ENCODE data around the gene CDKN1A.
"Not testable (repeated sequence)": the region's sequence is repeated elsewhere in the genome, so short reads cannot be mapped to it uniquely, and the experiment has no call there.

CDKN1A gene

DNA sequence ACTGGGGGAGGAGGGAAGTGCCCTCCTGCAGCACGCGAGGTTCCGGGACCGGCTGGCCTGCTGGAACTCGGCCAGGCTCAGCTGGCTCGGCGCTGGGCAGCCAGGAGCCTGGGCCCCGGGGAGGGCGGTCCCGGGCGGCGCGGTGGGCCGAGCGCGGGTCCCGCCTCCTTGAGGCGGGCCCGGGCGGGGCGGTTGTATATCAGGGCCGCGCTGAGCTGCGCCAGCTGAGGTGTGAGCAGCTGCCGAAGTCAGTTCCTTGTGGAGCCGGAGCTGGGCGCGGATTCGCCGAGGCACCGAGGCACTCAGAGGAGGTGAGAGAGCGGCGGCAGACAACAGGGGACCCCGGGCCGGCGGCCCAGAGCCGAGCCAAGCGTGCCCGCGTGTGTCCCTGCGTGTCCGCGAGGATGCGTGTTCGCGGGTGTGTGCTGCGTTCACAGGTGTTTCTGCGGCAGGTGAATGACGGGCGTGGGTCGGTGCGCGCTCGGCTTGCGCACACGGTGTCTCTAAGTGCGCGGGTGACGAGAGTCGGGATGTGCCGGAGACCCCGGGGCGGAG, at the start of gene CDKN1A:
Gene CDKN1A, plus strand, starts transcription at position 227 of the 555 bp plus-strand sequence. CDS start 5,388 bp downstream, outside the sequence.
- peak; percentile 84 for DNase-seq

DNA sequence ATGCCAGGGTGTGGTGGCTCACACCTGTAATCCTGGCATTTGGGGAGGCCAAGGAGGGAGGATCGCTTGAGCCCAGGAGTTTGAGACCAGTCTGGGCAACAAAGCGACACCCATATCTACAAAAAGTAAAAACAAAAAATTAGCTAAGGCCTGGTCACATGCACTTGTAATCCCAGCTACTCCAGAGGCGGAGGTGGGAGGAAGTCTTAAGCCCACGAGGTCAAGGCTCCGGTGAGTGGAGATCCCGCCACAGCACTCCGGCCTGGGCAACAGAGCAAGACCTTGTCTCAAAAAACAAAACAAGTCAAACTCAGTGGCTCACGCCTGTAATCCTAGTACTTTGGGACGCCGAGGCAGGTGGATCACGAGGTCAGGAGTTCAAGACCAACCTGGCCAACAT, 48.7 kb upstream of the CDKN1A start:
- DNase-seq, result no peak

DNA sequence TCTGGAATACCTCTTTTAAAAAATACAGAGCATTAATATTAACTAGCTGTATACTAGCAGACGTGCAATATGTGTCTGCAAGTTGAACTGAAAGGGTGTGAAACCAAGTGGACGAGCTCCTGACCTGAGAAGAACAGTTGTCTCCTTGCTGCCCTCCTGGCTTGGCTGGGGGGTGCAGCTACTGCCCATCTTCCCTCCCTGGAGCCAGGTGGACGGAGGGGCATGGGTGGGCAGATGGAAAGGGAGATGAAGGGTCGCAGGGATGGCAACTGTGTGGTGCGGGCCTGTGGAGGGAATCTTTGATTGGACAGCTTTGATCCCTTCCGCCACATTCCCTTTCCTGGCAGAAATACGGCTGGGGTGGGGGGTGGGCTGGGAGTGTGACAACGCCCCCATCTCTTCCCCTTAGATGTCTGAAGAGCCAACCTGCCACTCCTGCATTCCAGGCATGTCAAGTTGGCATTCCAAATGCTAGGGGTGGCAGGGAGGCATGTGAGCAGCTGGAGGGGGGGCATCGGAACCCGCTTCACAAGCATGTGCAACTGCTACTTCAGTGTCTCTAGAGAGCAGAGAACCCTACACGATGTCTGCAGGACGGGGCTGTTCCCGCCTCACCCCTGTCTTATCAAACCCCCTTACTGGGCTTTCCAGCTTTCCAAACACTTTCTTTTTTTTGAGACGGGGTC, 47.0 kb upstream of the CDKN1A start:
- DNase-seq, result no peak

- DNase-seq, result no peak
These were observed 45.1 kb upstream of the CDKN1A start for GRCh38 chr6:36633370-36633769.

GRCh38 chr6:36633915-36634314, 44.6 kb upstream of the CDKN1A start:
- DNase-seq, result peak; percentile 47

DNA sequence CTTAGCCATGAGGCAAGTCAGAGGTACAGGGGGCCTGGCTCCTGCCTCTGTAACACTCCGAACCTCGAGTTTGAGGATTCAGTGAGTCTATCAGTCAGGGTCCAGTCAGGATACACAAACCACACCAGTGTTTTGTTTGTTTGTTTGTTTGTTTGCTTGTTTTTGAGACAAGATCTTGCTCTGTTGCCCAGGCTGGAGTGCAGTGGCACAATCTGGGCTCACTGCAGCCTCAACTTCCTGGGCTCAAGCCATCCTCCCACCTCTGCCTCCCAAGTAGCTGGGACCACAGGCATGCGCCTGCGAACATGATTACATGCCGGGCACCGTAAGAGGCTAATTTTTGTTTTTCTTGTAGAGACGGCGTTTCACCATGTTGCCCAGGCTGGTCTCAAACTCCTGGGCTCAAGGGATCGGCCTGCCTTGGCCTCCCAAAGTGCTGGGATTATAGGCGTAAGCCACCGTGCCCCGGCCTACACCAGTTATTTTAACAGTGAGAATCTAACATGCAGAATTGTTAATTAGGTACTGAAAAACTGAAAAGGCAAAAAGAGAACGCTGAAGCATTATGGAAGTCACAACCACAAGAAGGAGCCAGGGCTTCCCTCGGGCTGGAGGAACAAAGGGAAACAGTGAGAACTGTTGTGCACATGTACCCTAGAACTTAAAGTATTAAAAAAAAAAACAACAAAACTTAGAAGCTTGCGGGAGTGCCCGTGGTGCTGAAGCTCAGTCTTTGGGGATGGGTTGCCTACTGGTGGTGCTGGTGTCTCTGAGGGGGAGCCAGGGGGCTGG, 44.0 kb upstream of the CDKN1A start:
- no peak for DNase-seq

GRCh38 chr6:36636283-36636682, 42.2 kb upstream of the CDKN1A start:
- no peak for DNase-seq

DNA sequence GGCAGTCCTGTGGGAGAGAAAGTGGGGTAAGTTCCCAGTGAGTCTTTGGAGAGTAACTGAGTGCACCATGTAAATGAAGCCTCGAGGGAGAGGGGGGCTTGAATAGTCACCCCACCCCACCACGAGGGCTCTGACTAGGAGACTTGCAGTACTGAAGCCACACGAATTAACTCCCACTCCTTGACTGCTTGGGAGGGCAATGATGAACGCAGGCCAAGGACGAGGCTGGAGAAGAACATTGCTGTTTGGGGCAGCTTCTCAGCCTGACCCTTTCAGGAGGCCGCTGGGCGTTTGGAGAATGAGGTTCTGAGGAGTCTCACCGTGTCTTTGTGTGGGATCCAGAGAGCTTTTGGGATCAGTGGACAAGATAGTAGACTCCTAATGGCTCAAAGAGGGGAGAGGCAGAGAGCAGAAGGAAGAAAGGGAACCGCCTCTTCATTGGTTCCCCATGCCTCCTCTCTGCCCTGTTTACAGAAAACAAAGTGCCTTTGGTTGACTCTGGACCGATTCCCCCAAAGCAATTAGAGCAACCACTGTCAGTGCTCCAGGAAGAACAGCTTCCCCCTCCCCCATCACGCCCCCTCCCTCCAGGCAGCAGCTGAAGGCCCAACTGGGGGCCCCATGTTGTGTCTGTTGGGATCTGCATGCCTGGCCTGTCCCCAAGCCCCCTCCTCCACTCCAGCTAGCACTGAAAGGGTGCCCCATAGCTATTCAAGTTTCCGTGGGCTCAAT, 41.7 kb upstream of the CDKN1A start:
- DNase-seq, result no peak

DNA sequence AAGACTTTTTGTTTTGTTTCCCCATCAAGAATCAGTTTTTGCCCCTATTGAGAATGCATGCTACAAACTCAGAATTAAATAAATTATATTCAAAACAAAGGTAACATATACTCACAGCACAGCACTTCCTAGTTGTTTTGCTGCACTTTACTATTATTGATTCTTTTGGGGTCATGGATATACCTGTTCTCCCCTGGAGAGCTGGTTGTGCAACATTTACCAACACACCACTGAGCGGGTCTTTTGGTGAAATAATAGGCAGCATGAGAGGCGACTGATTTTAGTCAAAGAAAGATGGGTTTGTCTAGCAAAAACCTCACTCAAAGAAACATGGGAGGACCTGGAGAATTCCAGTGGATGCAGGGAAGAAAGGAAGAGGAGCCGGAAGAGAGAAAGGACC, 39.9 kb upstream of the CDKN1A start:
- no peak for DNase-seq

DNA sequence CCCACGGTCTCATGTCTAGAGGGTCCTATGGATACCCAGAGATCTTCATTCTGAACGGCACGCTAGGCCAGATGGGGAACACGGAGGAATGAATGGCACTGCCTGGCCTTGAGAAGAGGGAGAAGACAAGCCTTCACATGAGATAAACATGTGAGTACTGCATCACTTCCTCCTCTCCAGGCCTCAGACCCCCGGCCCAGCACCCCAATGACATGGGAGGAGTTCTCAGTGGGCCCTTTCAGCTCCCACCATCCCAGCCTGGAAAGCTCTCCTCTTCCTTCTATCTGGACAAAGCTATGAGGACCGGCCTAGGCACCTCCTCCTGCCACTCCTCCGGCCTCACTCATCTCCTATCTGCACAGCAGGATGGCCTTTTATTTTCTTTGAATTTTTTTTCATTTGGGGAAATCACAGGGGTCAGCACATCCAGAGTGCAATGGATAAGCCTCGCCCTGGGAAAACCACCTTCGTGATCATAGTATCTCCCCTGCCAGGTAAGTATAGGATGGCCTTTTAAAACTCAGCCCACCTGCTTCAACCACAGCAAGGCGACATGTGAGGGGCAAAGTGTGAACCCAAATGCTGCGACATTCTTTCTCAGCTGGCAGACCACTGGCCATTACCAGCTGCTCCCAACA, 39.2 kb upstream of the CDKN1A start:
- DNase-seq, result no peak

DNA sequence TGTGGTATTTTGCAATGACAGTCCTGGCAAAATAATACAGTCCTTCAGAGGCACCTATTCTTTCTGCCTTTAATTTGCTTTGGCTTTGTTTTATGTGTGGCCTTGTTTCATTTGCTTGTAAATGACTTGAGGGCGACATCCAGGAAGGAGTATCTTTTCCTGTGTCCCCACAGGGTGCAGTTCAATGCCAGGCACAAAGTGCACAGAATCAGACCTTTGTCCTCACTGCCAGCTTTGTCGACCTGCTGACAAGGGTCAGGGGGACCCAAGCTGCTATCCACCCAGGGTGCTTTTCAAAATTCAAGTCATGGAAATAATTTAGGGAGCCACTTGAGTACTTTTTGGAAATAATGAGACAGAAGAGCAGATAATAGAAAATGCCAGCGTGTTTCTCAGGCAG, 37.0 kb upstream of the CDKN1A start:
- DNase-seq, result no peak

DNA sequence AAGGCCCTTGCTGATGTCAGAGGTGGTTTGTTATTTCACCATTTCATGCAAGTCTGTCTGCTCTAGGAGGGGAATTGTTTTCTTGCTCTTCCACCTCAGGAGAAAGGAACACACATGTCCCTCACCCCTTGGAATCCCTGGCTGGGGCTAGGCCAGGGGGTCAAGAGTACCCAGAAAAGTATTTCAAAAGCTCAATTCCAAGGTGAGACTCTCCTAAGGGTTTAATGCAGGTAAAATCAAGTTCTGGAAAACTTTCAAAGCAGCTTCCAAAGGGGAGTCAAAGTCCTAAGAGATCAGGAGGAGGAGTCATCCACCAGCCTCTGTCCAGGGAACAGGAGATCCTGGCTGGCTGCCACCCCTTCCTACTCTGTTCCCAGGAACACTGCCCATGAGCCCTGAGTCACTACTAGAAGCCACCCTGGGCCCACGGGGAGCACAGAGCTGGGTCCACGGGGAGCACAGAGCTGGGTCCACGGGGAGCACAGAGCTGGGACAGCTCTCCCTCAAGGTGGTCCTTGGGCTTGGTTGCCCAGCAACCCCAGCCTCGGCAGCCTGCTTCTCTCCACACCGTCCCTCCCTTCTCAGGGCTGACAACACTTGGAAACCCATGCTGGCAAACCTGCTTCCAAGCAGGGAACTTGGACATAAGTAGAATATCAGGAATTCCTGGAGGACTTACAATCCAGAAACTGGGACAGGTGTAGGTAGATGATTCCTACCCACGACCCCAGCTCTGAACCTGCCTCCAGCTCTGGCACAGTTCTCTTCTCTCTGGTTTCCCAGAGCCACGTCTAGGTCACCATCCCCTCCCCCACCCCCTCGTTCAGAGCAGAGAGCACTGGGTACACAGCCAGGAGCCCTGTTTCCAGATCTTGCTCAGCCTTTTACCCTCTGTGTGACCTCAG, 35.3 kb upstream of the CDKN1A start:
- DNase-seq, result no peak

- no peak for DNase-seq
These were observed 34.5 kb upstream of the CDKN1A start for GRCh38 chr6:36643977-36644376.

DNA sequence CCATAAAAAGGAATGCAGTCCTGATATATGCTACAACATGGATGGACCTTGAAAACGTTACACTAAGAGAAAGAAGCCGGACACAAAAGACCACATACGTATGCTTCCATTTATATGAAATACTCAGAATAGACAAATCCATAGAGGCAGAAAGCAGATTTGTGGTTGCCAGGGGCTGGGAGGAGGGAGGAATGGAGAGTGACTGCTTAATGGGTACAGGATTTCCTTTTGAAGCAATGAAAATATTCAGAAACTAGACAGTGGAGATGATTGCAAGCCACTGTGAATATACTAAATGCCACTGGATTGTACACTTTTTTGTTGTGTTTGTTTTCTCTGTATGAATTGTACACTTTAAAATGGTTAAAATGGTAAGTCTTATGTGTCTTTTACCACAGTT, 29.4 kb upstream of the CDKN1A start:
- no peak for DNase-seq

- no peak for DNase-seq
These were observed 28.6 kb upstream of the CDKN1A start for GRCh38 chr6:36649701-36650484.

- DNase-seq, result no peak
These were observed 27.6 kb upstream of the CDKN1A start for GRCh38 chr6:36650848-36651478.

DNA sequence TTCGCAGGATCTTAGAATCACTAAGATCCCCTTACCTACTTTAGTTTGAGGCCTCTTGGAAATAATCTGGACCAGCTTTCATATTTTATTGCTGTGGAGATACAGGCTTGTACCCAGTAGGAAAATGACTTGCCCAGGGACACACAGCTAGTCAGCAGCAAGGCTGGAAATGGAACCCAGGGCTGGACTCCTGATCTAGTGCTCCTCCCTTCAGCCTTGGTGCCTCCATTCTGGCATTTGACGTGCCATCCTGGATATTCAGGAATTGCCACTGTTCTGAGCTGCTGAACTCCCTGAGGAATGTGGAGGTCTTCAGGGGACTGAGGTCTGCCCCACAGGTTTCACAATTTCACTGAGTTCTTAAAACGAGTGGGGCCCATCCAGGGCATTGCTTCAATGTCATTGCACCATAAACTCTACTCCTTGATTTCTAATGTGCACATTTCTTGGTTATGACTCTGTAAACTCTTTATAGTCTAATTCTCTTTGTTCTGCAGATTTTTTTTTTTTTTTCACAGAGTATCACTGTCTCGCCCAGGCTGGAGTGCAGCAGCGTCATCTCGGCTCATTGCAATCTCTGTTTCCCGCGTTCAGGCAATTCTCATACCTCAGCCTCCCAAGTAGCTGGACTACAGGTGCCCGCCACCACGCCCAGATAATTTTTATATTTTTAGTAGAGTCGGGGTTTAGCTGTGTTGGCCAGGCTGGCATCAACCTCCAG, 26.7 kb upstream of the CDKN1A start:
- DNase-seq, result no peak

GRCh38 chr6:36654469-36654868, 24.0 kb upstream of the CDKN1A start:
- not testable (repeated sequence) for DNase-seq

DNA sequence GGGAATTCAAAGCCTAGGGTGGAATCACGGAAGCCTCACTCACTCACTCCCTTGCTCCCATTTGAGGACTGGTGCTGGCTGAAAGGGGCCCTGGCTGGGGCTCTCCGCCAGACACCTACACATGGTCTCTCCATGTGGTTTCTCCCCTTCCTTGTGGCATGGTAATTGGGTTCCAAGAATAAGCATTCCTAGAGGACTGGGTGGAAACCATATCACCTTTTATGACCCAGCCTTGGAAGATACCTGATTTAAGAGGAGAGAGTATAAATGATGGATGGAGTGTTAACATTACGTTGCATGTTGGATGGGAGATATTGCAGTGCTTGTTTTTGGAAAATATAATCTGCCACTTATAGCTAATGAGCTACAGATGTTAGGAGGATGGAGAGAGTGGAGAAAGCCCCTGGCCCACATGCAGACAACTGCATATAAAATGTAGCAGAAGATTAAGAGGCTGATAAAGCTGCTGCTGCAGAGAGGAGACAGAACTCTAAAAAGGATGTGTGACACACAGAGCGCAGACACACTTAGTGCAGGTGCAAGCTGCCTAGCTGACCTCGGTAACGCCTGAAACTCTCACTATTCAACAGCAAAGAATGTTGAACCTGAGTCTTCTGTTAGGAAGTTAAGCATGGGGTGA, 23.3 kb upstream of the CDKN1A start:
- peak; percentile 38 for DNase-seq
